ENCODE data around the gene VGLL1.

GRCh38 chrX:136525738-136526606 is 6.0 kb upstream of the VGLL1 start:
- TF ChIP-seq EZH2phosphoT487 (conservative IDR thresholded peaks at IDR 0.05; ENCODE audit: low read length) (no peak), CTCF (IDR thresholded peaks at IDR 0.05; ENCODE audit: insufficient read depth, low read length, poor library complexity, severe bottlenecking) (no peak)

All from SU-DHL-6 (cell line).